Cardiac fibroblast (primary cell): ENCODE results near the gene MT1A.

Source experiments
- DNase-seq, 2 donors: peaks; one replicate each; pipeline versions ENCODE4 v3.0.0 to v3.0.0-alpha.2; 2010; ENCODE audit warnings: low read depth in 2 of 2
- H3K4me3 ChIP-seq, 2 donors: replicated peaks in 1 of 2; 1 replicate in 1 of 2; 2 replicates in 1 of 2; pipeline ENCODE4 v1.5.1; 2011; ENCODE audit warnings: low read depth in 2 of 2, low read length in 2 of 2, mild to moderate bottlenecking in 2 of 2, moderate library complexity in 1 of 2
- TF ChIP-seq, protein P1 (sequence below): IDR thresholded peaks from one replicate; pipeline ENCODE4 v1.5.1; 2011; ENCODE audit warnings: low read depth, mild to moderate bottlenecking, low read length, inconsistent platforms

Gene MT1A

GRCh38 chr16:56631197-56631596 is 7.3 kb upstream of the MT1A start:
- no peak for DNase-seq
- TF ChIP-seq, protein P1, sequence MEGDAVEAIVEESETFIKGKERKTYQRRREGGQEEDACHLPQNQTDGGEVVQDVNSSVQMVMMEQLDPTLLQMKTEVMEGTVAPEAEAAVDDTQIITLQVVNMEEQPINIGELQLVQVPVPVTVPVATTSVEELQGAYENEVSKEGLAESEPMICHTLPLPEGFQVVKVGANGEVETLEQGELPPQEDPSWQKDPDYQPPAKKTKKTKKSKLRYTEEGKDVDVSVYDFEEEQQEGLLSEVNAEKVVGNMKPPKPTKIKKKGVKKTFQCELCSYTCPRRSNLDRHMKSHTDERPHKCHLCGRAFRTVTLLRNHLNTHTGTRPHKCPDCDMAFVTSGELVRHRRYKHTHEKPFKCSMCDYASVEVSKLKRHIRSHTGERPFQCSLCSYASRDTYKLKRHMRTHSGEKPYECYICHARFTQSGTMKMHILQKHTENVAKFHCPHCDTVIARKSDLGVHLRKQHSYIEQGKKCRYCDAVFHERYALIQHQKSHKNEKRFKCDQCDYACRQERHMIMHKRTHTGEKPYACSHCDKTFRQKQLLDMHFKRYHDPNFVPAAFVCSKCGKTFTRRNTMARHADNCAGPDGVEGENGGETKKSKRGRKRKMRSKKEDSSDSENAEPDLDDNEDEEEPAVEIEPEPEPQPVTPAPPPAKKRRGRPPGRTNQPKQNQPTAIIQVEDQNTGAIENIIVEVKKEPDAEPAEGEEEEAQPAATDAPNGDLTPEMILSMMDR: no peak
- H3K4me3 ChIP-seq: no peak overlapping the region

DNA sequence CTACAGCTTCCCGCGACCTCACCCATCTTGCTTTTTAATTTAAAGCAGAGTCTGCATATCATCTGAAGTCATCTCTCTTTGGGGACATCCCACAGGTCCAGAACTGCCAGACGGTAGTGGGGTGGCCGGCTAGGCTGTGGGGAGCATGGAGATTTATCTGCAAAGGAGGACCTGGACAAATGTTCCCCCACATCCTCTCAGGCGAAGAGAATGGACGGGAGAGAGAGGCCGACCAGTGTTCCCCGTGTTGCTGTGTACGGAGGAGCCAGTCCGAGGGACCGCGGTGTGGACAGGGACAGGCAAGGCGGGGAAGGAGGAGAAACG is 6.7 kb upstream of the MT1A start:
- H3K4me3 ChIP-seq: peak overlapping the region; percentile 39 to 47

GRCh38 chr16:56632156-56632847 is 6.2 kb upstream of the MT1A start, which contains the start of gene MT1M:
MT1M (plus strand) TSS chr16:56632659; CDS start chr16:56632732, 73 bp downstream.
- TF ChIP-seq, protein P1: no peak
- DNase-seq: no peak
- peak within 1 kb of the TSS; percentile 39 to 47 for H3K4me3 ChIP-seq

More for the DNA sequence above, 6.7 kb upstream of the MT1A start:
- TF ChIP-seq, protein P1: no peak
- DNase-seq: no peak

DNA sequence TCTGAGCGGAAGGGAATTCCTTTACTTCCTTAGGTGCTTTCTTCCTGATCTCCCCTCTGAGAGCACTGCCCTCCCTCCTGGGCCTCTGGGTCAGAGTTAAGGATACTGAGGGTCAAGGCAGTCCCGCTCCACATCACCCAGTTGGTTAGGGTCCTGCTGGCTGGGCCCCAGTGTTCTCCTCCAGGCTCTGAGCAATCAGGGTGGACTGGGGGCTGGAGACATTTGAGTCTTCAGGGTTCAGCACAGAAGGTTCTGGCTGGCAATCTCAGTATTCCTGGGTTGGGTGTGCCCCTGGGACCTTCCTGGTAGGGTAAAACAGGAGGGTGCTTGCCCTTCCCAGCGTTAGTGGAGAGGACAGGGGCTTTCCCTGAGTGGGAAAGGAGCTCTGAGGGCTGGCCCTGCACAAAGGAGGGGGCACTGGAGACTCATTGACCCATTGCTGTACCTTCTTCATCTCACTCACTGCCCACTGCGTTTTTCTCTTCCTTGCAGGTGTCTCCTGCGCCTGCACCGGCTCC is 5.6 kb upstream of the MT1A start:
- H3K4me3 ChIP-seq: peak overlapping the region in 1 of 2 donors; percentile 47
- no peak for DNase-seq
- TF ChIP-seq, protein P1: no peak

DNA sequence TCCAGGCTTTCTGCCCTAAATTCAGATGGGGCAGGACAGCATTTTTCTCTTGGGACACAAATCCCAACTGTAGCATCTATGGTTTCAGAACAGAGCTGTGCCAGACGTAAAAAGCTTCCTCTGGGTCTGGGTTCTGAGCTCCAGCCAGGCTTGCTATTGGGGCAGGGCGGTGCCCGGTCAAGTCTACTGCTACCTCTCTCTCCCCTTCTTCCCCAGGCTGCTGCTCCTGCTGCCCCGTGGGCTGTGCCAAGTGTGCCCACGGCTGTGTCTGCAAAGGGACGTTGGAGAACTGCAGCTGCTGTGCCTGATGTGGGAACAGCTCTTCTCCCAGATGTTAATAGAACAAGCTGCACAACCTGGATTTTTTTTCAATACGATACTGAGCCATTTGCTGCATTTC is 4.9 kb upstream of the MT1A start:
- TF ChIP-seq, protein P1: no peak
- no peak overlapping the region for H3K4me3 ChIP-seq
- DNase-seq: no peak

DNA sequence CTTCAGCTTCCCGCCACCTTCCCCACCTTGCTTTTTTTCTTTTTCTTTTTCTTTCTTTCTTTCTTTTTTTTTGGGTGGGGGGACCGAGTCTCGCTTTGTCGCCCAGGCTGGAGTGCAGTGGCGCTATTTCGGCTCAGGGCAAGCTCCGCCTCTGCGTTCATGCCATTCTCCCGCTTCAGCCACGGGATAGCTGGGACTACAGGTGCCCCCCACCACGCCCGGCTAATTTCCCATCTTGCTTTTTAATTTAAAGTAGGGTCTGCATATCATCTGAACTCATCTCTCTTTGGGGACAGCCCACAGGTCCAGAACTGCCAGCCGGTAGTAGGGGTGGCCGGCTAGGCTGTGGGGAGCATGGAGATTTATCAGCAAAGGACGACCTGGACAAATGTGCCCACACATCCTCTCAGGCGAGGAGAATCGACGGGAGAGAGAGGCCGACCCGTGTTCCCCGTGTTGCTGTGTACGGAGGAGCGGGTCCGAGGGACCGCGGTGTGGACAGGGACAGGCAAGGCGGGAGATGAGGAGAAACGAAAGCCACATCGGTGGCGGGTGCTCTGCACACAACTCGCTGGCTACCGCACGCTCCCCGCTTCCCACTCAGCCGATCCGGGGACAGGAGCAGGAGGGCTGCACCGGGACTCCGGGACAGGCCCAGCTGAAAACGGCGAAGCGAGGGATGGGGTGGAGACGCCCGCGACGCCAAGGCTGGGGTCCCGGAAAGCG is 3.6 kb upstream of the MT1A start:
- TF ChIP-seq, protein P1: no peak
- DNase-seq: no peak
- H3K4me3 ChIP-seq: peak overlapping the region in 1 of 2 donors; percentile 29
